HG03521 (cell line): ENCODE results near the gene DPH3.
"Not testable (repeated sequence)": the region's sequence is repeated elsewhere in the genome, so short reads cannot be mapped to it uniquely, and the experiment has no call there.

ENCODE experiments used
- ATAC-seq: cut with Tn5 transposase; IDR thresholded peaks from one replicate; pipeline ENCODE4 v1.9.1; 2021; ENCODE audit warnings: mild to moderate bottlenecking, moderate library complexity; ENCODE audit not compliant: unreplicated experiment

The DPH3 gene

DNA sequence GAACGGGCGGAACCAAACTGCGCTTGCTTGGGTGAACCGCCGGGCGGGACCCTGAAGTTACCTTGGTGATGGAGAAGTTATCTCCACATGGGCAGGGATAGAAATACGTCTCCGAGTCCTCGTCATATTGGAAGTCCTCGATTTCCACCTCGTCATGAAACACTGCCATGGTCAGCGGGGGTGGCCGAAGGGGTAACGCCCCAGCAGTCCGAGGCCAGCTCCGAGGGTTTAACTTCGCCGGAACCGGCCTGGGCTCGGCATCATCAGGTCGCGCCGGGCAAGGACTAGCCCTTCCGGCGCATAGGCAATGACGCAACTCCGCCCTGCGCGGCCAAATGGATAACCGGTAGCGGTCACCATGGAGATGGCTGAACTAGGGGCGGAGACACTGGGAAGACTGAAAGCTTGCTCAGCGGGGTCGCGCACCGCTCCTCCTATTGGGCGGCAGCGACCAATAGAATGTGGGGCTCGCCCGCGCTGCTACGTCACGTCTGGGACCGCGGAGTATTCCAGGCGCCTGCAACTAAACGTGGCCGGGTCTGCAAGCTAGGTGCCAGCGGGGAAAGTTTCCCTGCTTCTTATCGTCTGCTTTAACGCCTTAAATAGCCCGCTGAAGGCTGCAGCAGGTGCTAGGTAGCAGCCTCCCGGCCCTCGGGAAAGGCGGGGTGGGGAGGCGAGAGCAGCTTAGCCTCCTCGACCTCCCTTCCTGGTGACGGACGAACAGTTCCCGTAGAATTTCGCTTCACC, at the start of gene DPH3, which contains the start of gene OXNAD1:
TSS of gene DPH3 (minus strand) at position 236 of the 747 bp plus-strand sequence. CDS start at position 169, 67 bp downstream.
TSS of gene OXNAD1 (plus strand) at position 505 of the 747 bp plus-strand sequence. CDS start 5,741 bp downstream, outside the sequence.
- peak; percentile 99 for ATAC-seq

DNA sequence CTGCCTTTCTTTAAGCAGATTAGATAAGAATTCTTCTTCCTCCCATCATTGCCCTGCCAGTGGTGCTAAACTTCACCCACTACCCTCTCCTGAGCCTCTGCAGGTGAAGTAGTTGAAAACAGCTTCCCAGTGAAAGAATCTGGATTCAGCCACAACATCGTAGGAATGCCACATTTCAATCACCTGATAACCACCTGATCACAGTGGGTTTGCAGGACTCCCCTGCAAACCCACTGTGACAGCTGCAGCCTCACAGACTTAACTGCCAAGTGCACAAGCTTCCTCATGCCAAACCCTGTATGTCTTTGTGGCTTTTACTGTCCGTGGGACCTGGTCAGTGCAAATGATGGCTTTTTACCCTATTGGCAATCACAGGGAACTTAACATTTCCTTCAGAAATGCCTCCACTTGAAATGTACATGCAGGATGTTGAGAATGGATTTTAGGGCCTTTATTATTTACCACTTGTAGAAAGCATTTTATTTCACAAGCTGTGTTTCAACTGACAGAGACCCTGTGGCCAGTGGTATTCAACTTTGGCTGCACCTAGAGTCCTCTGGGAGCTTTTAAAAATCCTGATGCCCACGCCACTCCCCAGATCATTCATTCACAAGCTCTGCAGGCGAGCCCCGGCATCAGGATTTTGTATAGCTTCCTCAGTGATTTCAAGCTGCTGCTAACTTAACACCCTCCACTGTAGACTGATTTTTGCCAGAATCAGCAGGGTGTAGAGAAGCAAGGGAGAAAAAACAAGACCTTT, 49.3 kb upstream of the DPH3 start:
- no peak for ATAC-seq

DNA sequence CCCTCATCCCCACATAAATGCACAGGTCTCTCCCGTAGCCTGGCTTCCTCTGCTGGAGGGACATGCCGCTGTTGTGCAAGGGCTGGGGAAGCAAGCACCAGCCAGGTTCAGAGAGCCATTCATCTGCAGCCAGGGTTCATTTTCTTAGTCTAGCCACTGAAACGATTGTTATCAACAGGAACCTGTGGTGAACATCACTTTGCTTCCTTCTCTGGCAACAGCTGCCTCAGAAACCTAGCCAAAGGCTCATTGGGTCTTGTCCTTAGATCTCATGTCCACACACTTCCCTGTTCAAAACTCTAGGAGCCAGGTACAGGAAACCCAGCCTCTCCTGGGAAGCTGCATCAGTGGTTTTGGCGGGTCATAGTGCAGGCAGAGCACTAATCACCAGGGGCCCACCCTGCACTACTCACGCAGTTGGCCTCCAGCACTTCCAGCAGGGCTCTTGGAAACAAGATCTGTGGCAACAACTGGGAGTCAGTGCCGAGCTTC, 47.3 kb upstream of the DPH3 start:
- ATAC-seq: peak; percentile 58

DNA sequence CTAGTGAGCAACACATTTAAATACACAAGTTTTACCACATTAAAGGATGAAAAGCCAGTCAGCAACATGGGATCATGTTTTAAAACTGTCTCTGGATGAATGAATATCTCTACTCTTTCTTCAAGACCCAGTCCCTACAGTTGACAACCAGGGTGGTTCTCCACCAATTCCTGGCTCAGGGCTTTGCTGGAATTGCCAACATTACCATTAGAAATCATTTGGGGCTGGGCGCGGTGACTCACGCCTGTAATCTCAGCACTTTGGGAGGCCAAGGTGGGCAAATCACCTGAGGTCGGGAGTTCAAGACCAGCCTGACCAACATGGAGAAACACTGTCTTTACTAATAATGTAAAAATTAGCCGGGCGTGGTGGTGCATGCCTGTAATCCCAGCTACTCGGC, 45.7 kb upstream of the DPH3 start:
- not testable (repeated sequence) for ATAC-seq

DNA sequence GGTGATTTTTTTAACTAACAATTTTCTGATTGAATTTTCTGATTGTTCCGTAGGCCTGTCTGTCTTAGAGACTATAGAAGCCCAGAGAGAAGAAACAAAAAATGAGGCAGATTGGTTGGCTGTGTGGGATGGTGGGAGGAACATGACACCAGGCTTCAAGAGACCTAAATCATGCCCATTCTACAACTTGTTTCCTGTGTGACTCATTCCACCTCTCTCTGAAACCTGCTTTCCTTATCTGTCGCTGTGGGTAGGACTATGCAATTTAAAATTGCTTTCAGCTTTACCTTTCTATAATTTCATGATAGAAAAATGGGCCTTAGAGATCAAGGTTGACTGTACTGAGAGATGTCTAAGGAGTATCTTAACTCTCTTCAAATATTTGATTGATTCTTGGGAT, 44.8 kb upstream of the DPH3 start:
- peak; percentile 81 for ATAC-seq

DNA sequence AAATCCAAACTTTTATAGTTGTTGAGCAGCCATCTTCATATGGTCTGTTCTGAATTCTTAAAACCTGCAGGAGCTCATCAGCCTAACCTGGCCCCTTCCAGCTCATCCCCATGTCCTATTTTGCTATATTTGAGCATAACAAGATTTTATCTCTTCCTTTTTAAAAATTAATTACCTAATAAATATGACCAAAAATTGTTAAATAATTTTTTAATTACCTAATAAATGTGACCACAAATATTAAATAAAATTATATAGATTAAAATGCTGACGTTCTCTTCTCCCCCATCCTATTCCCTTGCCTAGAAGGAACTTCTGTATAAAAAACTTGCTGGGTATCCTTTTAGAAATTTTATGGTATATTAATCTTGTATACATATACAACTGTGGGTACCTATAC, 44.0 kb upstream of the DPH3 start:
- ATAC-seq: no peak

DNA sequence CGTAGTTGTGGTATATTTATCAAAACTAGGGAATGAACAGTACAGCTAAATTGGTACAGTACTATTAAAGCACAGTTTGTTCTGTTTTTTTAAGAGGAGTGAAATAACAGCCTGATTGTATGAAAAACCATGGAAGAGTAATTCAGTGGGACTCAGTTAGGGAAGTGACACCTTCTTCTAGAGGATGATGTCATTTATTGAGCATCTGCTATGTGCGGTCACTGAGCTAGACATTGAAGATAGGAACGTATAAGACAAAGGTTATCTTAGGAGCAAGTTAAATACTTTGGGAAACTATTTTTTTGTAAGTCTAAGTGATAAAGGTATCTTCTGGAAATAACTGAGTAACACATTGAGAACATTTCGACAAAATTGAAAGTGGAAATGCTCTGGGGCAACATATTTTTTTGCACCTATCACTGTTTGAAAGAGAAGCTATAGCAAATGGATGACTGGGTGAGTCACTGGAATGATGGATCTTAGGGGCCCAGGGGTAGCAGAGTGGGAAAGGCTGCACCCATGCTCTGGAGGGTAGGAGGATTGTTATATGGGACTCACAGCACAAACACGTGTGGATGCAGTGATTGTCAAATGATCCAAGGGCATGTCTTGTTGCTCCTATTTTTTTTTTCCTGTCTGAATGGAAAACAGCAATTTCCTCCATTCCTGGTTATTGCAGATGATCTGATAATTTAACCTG, 43.2 kb upstream of the DPH3 start:
- no peak for ATAC-seq

DNA sequence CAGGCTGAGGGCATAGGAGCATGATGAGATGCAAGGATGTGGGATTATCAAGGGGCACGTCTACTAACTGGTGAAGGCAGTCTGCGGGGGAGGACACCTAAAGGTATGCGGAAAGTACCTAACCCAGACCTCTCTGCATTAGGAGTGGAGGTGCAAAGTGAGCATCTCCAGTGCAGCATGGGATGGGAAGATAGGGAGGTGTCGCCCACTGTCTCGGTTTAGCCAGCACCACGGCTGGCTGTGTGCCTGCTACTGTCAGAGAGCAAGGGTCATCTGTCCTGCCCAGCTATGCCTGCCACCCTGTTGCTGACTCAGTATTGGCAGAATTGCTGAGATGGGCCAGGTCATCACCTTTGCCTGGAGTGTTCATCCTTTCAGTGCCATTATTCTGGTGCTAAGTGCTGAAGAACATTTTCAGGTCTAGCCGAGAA, 40.4 kb upstream of the DPH3 start:
- no peak for ATAC-seq

DNA sequence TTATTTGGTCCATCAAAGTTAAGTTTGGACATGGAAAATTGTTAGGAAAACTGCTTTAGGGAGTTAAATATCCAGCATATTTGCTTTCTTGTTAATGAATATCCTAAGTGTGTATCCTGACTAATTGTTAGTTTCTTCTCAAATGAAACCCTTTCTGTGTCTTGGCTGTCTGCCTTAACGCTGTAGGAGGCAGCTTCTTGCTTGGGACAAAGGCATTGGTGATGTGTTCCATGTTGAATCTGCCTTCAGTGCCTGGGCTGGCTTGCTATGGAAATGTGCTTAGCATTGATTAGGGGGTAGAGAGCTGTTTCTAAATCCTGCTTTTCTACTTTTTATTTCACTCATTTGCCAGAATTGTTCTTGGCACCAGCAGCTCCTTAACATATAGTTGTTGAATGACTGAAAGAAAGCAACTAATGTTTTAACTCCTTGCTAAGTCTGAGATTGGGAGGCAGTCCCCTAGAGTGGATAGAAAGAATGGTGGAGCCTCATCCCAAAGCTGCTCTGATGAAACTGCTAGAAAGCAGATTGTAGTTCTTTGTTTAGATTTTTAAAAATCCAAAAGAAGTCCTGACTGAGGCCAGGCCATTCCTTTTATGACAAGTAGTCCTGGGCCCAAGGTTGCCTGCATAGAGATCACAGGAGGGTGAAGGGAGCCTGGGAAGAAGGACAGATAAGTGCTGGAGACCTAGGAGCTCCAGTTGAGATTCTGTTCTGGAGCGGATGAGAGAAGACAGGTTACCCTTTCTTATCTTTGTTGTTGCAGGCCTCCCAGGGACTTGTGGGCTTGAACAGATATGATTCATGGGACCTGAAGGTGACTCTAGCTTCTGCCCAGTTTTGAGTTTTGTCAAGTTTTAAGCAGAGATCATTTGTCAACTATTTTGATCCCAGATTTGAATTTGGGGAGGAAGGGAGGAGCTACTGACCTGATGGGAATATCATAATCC, 39.6 kb upstream of the DPH3 start:
- no peak for ATAC-seq

DNA sequence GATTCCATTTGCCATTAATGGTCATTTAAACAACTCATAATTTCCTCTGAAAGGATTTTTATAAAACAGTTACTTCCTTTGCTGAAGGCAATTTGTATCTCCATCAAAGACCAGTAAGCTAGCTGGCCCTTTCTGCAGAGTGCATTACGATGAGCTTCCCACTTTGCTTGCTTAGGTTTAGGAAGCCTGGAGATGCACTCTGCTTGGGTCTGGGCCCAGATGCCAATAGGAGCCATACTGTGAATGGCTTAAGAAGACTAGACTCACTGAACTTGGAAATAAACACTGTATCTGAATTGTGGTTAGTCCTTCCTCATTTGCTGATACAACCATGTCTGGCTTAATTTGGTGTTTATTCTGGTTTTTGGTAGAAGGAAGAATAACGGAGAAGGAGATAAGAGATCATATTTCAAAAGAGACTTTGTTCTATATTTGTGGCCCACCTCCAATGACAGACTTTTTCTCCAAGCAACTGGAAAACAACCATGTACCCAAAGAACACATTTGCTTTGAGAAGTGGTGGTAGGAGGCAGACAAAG, 38.4 kb upstream of the DPH3 start:
- no peak for ATAC-seq

DNA sequence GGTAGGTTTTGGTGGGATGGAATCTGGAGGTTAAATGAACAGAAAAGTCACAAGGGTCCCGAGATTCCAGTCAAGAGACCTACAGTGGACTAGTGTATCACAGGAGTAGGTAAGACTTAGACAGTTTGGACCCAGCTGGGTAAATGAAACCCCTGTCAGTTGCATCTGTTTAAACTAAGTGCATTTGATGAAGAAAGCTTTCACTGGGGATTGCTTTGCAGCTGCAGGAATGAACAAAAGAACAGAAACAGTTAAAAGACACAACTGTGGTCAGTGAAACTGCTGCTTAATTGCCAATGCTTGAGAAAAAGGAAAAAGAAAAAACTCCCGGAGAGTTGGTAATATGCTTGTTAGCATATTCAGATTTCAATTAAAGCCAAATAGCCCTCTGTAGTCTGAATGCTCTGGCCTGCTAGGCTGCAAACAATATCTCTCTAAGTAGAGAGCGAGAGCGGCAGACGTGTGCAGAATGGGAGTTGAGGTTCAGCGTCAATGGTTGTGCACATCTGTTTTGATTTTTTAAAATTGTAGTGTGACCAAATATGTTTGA, 37.4 kb upstream of the DPH3 start:
- ATAC-seq: no peak

DNA sequence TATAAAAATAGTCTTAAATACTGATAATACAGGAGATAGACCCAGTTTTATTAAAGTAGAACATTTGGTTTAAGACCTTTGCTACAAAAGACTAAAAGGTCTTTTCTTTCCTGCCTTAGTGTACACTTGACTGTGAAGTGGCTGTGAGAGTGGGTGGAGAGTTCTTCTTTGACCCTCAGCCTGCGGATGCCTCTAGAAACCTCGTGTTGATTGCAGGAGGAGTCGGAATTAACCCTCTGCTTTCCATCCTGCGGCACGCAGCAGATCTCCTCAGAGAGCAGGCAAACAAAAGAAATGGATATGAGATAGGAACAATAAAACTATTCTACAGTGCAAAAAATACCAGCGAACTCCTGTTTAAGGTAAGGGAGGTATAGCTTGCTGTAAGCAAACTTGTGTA, 36.8 kb upstream of the DPH3 start:
- no peak for ATAC-seq

DNA sequence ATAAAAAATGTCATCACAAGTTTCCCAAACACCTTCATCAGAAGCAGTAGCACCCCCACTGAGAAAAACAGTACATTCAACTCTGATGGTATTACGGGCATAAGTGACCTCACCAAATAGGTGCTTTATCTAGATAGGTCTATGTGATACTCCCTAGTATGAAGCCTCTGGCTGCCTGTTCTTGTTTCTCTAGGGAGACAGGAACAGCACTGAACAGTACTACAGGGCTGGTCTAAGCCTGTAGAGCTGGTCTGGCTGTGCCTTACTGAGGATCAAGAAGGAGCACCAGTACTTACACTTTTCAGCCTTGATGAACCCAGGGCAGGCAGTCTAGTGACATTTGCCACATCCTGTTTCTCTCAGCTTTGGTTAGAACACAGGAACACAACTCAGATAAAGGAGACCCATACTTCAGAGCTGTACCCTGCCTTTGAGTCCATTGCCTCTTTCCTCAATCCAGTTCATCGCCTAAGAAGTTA, 36.2 kb upstream of the DPH3 start:
- ATAC-seq: peak; percentile 49

DNA sequence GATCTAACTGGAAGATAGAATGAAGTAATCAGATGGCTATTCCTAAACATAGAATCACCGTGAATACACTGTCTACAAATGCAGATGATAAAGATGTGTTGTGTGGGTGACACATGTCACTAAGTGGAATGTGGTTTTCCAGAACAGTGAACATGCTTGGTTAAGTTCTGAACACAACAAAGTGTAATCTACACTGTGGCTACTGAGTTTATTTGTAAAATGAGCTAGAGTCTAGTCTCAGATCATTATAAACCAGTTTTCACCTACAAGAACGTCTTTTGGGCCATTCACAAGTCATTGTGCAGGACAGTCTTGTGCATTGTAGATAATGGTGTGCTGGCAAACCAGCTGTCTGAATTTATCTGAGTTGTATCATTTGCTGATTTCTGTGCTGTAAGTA, 35.6 kb upstream of the DPH3 start:
- no peak for ATAC-seq

DNA sequence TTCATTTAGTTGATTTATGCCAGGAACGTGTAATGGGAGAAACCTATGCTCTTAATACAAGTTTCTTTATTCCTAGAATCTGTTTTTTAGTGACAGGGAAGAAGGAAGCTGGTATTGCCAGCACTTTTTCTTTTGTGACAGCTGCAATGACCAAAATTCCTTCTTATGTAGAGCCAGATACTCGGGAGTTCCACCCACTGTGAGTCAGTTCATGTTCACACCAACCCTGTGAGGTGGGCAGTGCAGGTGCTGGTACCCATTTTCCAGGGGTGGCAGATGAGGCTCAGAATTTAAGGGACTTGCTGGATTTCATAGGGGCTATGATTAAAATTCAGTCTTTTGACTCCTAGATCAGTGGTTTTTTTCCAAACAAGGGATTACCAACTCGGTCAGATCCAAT, 35.0 kb upstream of the DPH3 start:
- ATAC-seq: no peak

DNA sequence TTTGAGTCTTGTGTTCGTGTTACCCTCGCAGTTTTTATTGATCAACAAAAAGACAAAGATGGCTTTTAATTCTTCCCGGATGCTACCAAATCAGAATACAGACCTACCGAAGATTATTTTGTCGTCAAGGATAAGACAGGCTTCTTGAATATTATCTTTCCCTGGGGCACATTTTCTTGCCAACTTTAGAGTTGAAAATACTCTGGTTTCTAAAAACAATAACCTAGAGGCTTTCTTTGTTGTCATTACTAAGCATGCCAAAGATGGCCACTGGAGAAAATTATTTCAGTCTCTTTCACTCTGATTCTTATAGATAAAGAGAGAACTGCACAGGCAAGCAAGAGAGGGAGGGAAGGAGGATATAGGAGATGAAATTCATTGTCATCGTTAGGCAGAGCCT, 34.1 kb upstream of the DPH3 start:
- no peak for ATAC-seq

DNA sequence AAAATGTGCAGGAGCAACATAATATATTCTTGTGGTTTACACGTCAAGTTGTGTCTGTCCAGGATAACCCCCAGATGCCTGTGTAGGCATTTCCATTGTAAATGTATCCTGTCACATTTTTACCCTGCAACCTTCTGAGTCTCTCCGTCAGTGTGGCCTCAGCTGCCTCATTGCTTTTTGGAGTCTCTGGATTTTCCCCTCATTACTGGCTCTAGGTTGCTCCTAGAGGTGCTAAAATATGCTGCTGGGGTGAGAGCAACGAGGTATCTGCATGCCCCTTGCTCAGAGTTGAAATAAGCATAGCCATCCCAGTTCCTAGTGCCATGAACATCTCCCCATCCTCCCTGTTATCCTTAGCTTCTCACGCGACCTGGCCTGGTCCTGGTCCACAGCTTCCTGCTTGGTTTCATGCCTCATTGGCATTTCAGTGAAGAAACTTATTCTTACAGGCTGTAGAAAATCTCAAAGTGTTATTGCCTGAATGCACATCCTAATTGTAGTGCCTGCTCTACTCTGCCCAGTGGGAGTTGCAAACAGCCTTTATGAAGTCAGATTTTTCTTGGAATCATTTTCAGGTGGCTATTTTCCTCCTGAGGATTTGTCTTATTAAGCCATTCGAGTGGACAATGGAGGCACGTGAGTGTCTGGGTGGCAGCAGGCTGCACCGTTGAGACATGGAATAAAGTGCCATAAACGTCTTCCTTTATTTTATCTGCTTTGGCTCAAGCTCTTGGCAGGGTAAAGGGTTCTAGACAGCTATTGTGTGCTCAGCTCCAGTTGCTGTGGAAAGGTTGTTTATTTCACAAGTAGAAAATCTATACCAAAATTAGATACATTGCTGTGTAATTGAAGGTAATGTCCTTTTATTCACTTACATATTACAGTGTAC, 33.5 kb upstream of the DPH3 start:
- no peak for ATAC-seq

DNA sequence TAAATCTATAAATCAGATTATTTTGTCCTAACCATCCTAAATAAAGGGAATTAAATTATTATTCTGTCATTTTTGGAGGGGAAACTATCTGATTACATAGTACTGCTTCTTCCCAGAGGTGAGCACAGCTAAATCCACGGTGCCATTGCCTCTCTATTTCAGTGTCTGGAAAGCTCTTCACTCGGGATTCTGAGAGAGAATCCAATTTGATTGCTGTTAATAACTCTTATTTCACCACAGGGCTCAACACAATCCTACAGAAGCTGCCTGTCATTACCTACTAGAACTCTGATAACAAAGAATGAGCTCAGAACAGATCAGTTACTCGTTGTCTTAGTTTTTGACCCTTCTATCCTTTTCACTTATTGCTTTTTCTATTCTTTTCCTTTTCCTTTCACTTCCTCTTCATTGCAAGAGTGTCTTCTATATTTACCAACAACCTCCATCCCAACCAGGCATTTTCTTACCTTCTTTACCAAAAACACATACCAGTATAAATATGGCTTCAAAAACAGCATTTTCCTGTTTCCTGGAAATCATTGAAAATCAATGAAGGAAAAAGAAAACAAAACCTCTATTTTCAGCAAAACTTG, 30.7 kb upstream of the DPH3 start:
- no peak for ATAC-seq
